ENCODE measurements around the gene BCO1.

DNA sequence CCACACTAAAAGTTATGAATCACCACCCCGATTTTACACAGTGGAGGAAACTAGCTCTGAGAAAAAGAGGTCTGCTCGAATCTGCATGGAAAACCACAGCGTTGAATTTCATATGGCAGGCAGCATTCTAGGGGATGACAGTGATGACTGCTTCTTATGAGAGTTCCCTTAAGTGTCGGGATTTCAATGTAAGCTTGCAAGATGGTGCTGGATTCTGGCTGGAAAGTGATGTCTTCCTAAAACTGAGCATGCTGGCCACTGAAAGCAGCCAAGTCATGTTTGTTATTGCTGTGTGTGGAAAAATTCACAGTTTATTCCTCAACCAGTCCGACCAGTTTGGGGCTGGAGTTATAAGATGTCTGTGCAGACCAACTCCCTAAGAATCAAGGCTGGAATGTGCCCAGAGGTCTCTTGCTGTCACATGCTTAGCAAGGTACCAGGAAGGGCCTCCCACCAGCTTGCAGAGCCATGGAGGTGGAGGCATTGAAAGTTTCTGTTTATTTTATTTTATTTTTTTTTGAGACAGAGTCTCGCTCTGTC, 39.1 kb downstream of the BCO1 start:
- no peak for TF ChIP-seq POLR2A (IDR thresholded peaks at IDR 0.05; ENCODE audit: low read depth, low read length)
- TF ChIP-seq TAF1 (IDR thresholded peaks at IDR 0.05; ENCODE audit: borderline replicate concordance, low read depth, low read length): no peak
- no peak for TF ChIP-seq POLR2AphosphoS5 (IDR thresholded peaks at IDR 0.05; ENCODE audit: low read depth, low read length)

All from GM12892 (cell line).